Right lobe of liver (tissue), 4 donors: ENCODE measurements around the gene CCDC39.

ENCODE experiments used
- POLR2A ChIP-seq: fragments of 450-650 bp; IDR thresholded peaks from one replicate; pipeline ENCODE4 v1.6.1; 2017; ENCODE audit warnings: antibody characterized with exemption, mild to moderate bottlenecking
- TF ChIP-seq, protein P1 (sequence below), 4 donors: fragments of 200-600 bp in 3 of 4; fragments of 450-650 bp in 1 of 4; IDR thresholded peaks; one replicate each; pipeline versions ENCODE4 v1.5.1 to v1.8.0; 2016 to 2022; ENCODE audit warnings: antibody characterized with exemption in 4 of 4, mild to moderate bottlenecking in 2 of 4
- donor health status: DM: no; HTN: no; CAD: no.
- donor health status: DM: no; HTN: no; CAD: no.
- donor health status: DM: no; HTN: yes; CAD: no.

DNA sequence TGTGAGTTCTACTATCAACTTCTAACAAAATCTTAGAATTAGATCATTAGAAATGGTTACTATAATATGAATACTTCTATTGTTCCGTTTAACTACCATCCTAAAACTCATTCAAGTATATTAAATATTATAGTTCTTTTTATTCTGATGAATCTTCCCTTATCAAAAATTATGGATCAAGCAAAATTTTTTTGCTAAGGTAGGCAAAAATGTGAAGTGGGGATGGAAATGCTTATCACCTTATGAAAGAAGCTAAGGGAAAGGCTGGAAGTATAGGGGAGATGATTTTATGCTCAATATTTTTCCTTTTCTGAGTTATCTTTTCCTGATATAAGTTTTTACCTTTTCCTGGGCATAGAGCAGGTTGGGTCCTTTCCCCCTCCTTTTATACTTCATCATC, 40.7 kb upstream of the CCDC39 start:
- TF ChIP-seq, protein P1, sequence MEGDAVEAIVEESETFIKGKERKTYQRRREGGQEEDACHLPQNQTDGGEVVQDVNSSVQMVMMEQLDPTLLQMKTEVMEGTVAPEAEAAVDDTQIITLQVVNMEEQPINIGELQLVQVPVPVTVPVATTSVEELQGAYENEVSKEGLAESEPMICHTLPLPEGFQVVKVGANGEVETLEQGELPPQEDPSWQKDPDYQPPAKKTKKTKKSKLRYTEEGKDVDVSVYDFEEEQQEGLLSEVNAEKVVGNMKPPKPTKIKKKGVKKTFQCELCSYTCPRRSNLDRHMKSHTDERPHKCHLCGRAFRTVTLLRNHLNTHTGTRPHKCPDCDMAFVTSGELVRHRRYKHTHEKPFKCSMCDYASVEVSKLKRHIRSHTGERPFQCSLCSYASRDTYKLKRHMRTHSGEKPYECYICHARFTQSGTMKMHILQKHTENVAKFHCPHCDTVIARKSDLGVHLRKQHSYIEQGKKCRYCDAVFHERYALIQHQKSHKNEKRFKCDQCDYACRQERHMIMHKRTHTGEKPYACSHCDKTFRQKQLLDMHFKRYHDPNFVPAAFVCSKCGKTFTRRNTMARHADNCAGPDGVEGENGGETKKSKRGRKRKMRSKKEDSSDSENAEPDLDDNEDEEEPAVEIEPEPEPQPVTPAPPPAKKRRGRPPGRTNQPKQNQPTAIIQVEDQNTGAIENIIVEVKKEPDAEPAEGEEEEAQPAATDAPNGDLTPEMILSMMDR (IDR thresholded peaks at IDR 0.05): no peak
- no peak for TF ChIP-seq POLR2A
